Measurements from ENCODE around the gene TCAF1.

The TCAF1 gene

GRCh38 chr7:143901668-143902331 is at the start of gene TCAF1:
Gene TCAF1 (minus strand): TSS chr7:143902176. CDS start chr7:143876608, 25,568 bp downstream.
- peak; percentile 95 to 96 for ATAC-seq

- ATAC-seq = no peak
Observed at GRCh38 chr7:143948733-143949132, 46.8 kb upstream of the TCAF1 start.

- no peak for ATAC-seq
Observed at GRCh38 chr7:143947111-143947510, 45.1 kb upstream of the TCAF1 start.

- ATAC-seq = no peak
Observed at GRCh38 chr7:143945423-143945822, 43.4 kb upstream of the TCAF1 start.

GRCh38 chr7:143938379-143939243 is 36.6 kb upstream of the TCAF1 start:
- ATAC-seq = peak in 1 of 2 donors; percentile 27

GRCh38 chr7:143936087-143937009 is 34.4 kb upstream of the TCAF1 start:
- ATAC-seq = no peak

- ATAC-seq = no peak
Observed at GRCh38 chr7:143934526-143935325, 32.8 kb upstream of the TCAF1 start, which contains the start of gene OR2F2. Gene OR2F2 (plus strand): TSS chr7:143935233. CDS start chr7:143935233, 0 bp downstream.

GRCh38 chr7:143931739-143932138 is 29.8 kb upstream of the TCAF1 start:
- no peak for ATAC-seq

GRCh38 chr7:143929224-143929920 is 27.4 kb upstream of the TCAF1 start:
- ATAC-seq = peak; percentile 89 to 95

- ATAC-seq = no peak
Observed at GRCh38 chr7:143924851-143925250, 22.9 kb upstream of the TCAF1 start.

- ATAC-seq = no peak
Observed at GRCh38 chr7:143914938-143915652, 13.1 kb upstream of the TCAF1 start.

- no peak for ATAC-seq
Observed at GRCh38 chr7:143913945-143914615, 12.1 kb upstream of the TCAF1 start.

GRCh38 chr7:143910473-143911248 is 8.7 kb upstream of the TCAF1 start:
- ATAC-seq = no peak

GRCh38 chr7:143909863-143910262 is 7.9 kb upstream of the TCAF1 start:
- ATAC-seq = no peak

GRCh38 chr7:143908120-143908519 is 6.1 kb upstream of the TCAF1 start:
- no peak for ATAC-seq

GRCh38 chr7:143906895-143907294 is 4.9 kb upstream of the TCAF1 start:
- ATAC-seq = no peak

- no peak for ATAC-seq
Observed at GRCh38 chr7:143906151-143906550, 4.2 kb upstream of the TCAF1 start.

GRCh38 chr7:143905509-143905908 is 3.5 kb upstream of the TCAF1 start:
- ATAC-seq = no peak

- ATAC-seq = no peak
Observed at GRCh38 chr7:143902332-143902899, 440 bp upstream of the TCAF1 start.

Data from activated CD4-positive, CD25-positive, alpha-beta regulatory T cell treated with anti-CD3 and anti-CD28 coated beads, Interleukin-2, amount 50 U/mL, for 24 hours (primary cell).